Measurements from ENCODE around the gene PEPD.

GRCh38 chr19:33386361-33386858 lies 135.2 kb downstream of the PEPD start:
- TF ChIP-seq POLR2A (IDR thresholded peaks at IDR 0.05; ENCODE audit: low read depth, low read length) (no peak), CTCF (conservative IDR thresholded peaks at IDR 0.05; ENCODE audit: low read depth, low read length) (no peak), BHLHE40 (IDR thresholded peaks at IDR 0.05; ENCODE audit: low read depth, low read length) (no peak), SMC3 (IDR thresholded peaks at IDR 0.05; ENCODE audit: low read depth, low read length) (no peak), MAFK (IDR thresholded peaks at IDR 0.05; ENCODE audit: low read depth, low read length) (no peak), CEBPB (IDR thresholded peaks at IDR 0.05; ENCODE audit: low read depth, low read length) (no peak)
